Right renal cortex interstitium (tissue), 3 donors: ENCODE data around the gene NUDT21. TPM values are rescaled to one million over a fixed set of nuclear protein-coding genes. Genes with fewer than 3 reads are reported as not detected.
"Not testable (repeated sequence)": the region's sequence is repeated elsewhere in the genome, so short reads cannot be mapped to it uniquely, and the experiment has no call there.

Experiments
- DNase-seq, 3 donors: peaks; one replicate each; pipeline ENCODE4 v3.0.0-alpha.2; 2013; ENCODE audit warnings: low read depth in 3 of 3, low spot score in 2 of 3
- polyA plus RNA-seq, 3 donors: library from polyadenylated mRNA; unstranded; fragments of 120-200 nt; gene quantifications; one replicate each; pipeline ENCODE4 v1.2.1, GENCODE V29; 2013; ENCODE audit not compliant: insufficient read length in 3 of 3

NUDT21 gene
- polyA plus RNA-seq, 3 donors = 133 to 153 (median 147) TPM

DNA sequence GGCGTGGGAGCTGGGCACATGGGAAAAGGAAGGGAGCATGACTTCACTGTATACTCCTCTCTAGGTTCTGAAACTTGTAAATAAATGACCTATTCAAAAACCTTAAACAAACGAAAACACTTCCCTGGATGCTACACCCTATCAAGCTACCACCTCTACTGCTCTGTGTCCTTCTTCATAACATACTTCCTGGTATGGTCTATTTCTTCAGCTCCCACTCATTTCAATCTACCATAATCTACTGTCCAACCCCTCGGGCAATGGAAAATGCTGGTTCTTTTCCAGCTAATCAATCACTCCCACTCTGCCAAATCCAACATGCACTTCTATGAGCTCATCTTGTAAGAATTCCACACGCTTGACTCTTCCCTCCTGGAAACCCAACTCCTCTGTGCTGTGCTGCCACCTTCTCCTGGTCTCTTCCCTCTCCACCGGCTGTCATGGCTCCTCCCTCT, 68.2 kb downstream of the NUDT21 start:
- DNase-seq = no peak

DNA sequence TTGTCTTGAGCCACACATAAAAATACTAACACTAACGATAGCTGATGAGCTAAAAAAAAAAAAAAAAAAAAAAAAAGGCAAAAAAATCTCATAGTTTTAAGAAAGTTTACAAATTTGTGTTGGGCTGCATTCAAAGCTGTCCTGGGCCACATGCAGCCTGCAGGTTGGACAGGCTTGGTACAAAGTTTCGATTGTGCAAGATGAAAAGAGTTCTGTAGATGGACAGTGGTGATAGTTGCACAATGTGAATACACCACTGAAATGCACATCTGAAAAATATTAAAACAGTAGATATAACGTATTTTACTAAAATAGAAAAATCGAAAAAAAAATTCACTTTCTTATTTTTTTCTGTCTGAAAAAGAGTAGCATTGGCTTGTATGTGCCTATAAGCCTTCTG, 68.7 kb downstream of the NUDT21 start:
- DNase-seq = no peak

GRCh38 chr16:56380778-56381485, 70.2 kb downstream of the NUDT21 start:
- not testable (repeated sequence) for DNase-seq

Other genes with a start within 250 kb of the NUDT21 start
- 100 to 1,000 TPM; 147 to 150 (median 149) TPM for gene AMFR, start 25.8 kb downstream of the NUDT21 start, polyA plus RNA-seq
- 10 to 100 TPM; 36.2 to 38.5 (median 36.3) TPM for gene OGFOD1, start 222 bp upstream of the NUDT21 start, polyA plus RNA-seq
- 100 to 1,000 TPM; 109 to 120 (median 115) TPM for gene BBS2, start 68.7 kb upstream of the NUDT21 start, polyA plus RNA-seq
- gene MT4, start 113.7 kb upstream of the NUDT21 start, polyA plus RNA-seq = not detected
- 1 to 10 TPM; 1.1 to 1.6 (median 1.2) TPM for gene MT3, start 138.2 kb upstream of the NUDT21 start, polyA plus RNA-seq
- gene MT2A, start 157.3 kb upstream of the NUDT21 start, polyA plus RNA-seq = 10 to 100 TPM; 19.4 to 22.9 (median 20.3) TPM
- gene MT1E, start 174.4 kb upstream of the NUDT21 start, polyA plus RNA-seq = 10 to 100 TPM; 20.7 to 35.2 (median 24.9) TPM
- not detected for gene MT1M, start 181.3 kb upstream of the NUDT21 start, polyA plus RNA-seq
- not detected for gene MT1A, start 187.3 kb upstream of the NUDT21 start, polyA plus RNA-seq
- not detected for gene MT1B, start 200.6 kb upstream of the NUDT21 start, polyA plus RNA-seq
- gene MT1F, start 206.6 kb upstream of the NUDT21 start, polyA plus RNA-seq = 10 to 100 TPM; 49.5 to 56.3 (median 54.3) TPM
- 10 to 100 TPM; 20.7 to 74.0 (median 51.1) TPM for gene MT1G, start 216.7 kb upstream of the NUDT21 start, polyA plus RNA-seq
- gene MT1H, start 218.5 kb upstream of the NUDT21 start, polyA plus RNA-seq = 10 to 100 TPM in 2 of 3 donors, 1 to 10 TPM in 1; 3.8 to 23.4 (median 12.6) TPM
- gene MT1X, start 231.1 kb upstream of the NUDT21 start, polyA plus RNA-seq = 10 to 100 TPM; 24.8 to 34.0 (median 26.2) TPM